HEK293T (cell line): ENCODE results near the gene TCEAL8.

Source experiments
- CTCF ChIA-PET: fragments of 350-600 bp; formaldehyde crosslinking; extraction: SDS; loops from one replicate; lab custom pipeline; 2021; ENCODE audit warnings: antibody characterized with exemption, inconsistent platforms; lab: Yijun Ruan, JAX
- POLR2A ChIA-PET: fragments of 350-600 bp; formaldehyde crosslinking; extraction: SDS; loops from one replicate; lab custom pipeline; 2020; ENCODE audit warnings: antibody characterized with exemption, inconsistent platforms; lab: Yijun Ruan, JAX
- DNase-seq: peaks from one replicate; pipeline ENCODE4 v3.0.0; 2012; ENCODE audit warnings: mixed read lengths; ENCODE audit errors: extremely low spot score
- ARNT ChIP-seq: fragments of 450-650 bp; IDR thresholded peaks from 2 replicates; pipeline ENCODE4 v1.6.1; 2017; ENCODE audit warnings: mild to moderate bottlenecking
- BHLHE40 ChIP-seq: fragments of 450-650 bp; IDR thresholded peaks from 2 replicates; pipeline ENCODE4 v1.6.1; 2016; ENCODE audit warnings: mild to moderate bottlenecking, moderate library complexity, borderline replicate concordance
- CTBP1 ChIP-seq: fragments of 450-650 bp; IDR thresholded peaks from 2 replicates; pipeline ENCODE4 v1.6.1; 2016; ENCODE audit warnings: borderline replicate concordance
- ELF4 ChIP-seq: fragments of 450-650 bp; IDR thresholded peaks from 2 replicates; pipeline ENCODE4 v1.6.1; 2017; ENCODE audit warnings: antibody characterized with exemption
- FOXA1 ChIP-seq: fragments of 450-650 bp; IDR thresholded peaks from 2 replicates; pipeline ENCODE4 v1.6.1; 2016; ENCODE audit warnings: mild to moderate bottlenecking
- FOXK2 ChIP-seq: fragments of 450-650 bp; IDR thresholded peaks from 2 replicates; pipeline ENCODE4 v1.6.1; 2016; ENCODE audit warnings: mild to moderate bottlenecking
- FOXM1 ChIP-seq: fragments of 450-650 bp; IDR thresholded peaks from 2 replicates; pipeline ENCODE4 v1.6.1; 2017; ENCODE audit warnings: mild to moderate bottlenecking, borderline replicate concordance
- HDGF ChIP-seq: fragments of 450-650 bp; IDR thresholded peaks from 2 replicates; pipeline ENCODE4 v1.6.1; 2017; ENCODE audit warnings: antibody characterized with exemption, borderline replicate concordance
- L3MBTL2 ChIP-seq: fragments of 450-650 bp; conservative IDR thresholded peaks from 2 replicates; pipeline ENCODE4 v1.6.1; 2016; ENCODE audit warnings: mild to moderate bottlenecking
- LEF1 ChIP-seq: fragments of 450-650 bp; IDR thresholded peaks from 2 replicates; pipeline ENCODE4 v1.6.1; 2017; ENCODE audit warnings: mild to moderate bottlenecking, borderline replicate concordance
- NFRKB ChIP-seq: fragments of 450-650 bp; IDR thresholded peaks from 2 replicates; pipeline ENCODE4 v1.6.1; 2016; ENCODE audit warnings: mild to moderate bottlenecking, moderate library complexity
- SP1 ChIP-seq: fragments of 450-650 bp; IDR thresholded peaks from 2 replicates; pipeline ENCODE4 v1.6.1; 2017
- SUZ12 ChIP-seq: fragments of 450-650 bp; IDR thresholded peaks from 2 replicates; pipeline ENCODE4 v1.6.1; 2016; ENCODE audit warnings: mild to moderate bottlenecking
- TARDBP ChIP-seq: fragments of 450-650 bp; IDR thresholded peaks from 2 replicates; pipeline ENCODE4 v1.6.1; 2016
- ZNF384 ChIP-seq: fragments of 450-650 bp; IDR thresholded peaks from 2 replicates; pipeline ENCODE4 v1.6.1; 2016
- TF ChIP-seq, protein P1 (sequence below): fragments of 450-650 bp; IDR thresholded peaks from 2 replicates; pipeline ENCODE4 v1.6.1; 2016

Gene TCEAL8

DNA sequence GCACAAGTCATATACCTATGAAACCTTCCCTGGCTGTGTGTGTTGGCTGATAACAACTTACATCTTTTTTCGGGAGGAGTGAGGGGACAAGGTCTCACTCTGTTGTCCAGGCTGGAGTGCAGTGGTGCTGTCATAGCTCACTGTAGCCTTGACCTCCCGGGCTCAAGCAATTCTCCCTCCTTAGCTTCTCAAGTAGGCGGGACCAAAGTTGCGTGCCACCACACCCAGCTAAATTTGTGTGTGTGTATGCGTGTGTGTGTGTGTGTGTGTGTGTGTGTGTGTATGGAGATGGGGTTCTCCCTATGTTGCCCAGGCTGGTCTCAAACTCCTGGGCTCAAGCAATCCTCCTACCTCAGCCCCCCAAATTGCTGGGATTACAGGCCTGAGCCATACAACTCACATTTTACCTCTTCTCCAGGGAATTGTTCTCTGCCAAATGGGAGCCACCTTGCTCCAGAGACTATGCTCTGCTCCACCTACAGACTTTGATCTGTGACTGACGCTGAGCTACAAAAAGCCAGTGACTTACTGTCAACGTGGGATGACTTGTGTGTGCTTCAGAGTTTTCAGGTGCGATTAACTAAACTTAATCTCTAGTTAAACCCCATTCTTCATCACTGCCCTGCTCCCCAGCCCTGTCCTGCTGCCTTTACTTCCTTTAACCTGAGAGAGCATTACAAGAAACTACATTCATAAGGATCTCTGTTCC, 42.1 kb downstream of the TCEAL8 start:
- DNase-seq = no peak
- TF ChIP-seq ZNF384 (no peak), BHLHE40 (no peak), L3MBTL2 (no peak), FOXM1 (no peak), CTBP1 (no peak), NFRKB (no peak), SUZ12 (no peak), HDGF (no peak), SP1 (no peak), ARNT (no peak), FOXK2 (no peak), TARDBP (no peak), FOXA1 (no peak), ELF4 (no peak), LEF1 (no peak)
- TF ChIP-seq, protein P1, sequence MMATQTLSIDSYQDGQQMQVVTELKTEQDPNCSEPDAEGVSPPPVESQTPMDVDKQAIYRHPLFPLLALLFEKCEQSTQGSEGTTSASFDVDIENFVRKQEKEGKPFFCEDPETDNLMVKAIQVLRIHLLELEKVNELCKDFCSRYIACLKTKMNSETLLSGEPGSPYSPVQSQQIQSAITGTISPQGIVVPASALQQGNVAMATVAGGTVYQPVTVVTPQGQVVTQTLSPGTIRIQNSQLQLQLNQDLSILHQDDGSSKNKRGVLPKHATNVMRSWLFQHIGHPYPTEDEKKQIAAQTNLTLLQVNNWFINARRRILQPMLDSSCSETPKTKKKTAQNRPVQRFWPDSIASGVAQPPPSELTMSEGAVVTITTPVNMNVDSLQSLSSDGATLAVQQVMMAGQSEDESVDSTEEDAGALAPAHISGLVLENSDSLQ = no peak
- ChIA-PET CTCF (interaction anchor here (0.6 kb wide), 1 partner anchor 9 kb away, joined by 3 read pairs; no protein-coding TSS in a partner anchor), POLR2A (interaction anchor here (1.3 kb wide), 1 partner anchor 42 kb away, joined by 3 read pairs; the partner anchor contains the start of gene TCEAL8)

DNA sequence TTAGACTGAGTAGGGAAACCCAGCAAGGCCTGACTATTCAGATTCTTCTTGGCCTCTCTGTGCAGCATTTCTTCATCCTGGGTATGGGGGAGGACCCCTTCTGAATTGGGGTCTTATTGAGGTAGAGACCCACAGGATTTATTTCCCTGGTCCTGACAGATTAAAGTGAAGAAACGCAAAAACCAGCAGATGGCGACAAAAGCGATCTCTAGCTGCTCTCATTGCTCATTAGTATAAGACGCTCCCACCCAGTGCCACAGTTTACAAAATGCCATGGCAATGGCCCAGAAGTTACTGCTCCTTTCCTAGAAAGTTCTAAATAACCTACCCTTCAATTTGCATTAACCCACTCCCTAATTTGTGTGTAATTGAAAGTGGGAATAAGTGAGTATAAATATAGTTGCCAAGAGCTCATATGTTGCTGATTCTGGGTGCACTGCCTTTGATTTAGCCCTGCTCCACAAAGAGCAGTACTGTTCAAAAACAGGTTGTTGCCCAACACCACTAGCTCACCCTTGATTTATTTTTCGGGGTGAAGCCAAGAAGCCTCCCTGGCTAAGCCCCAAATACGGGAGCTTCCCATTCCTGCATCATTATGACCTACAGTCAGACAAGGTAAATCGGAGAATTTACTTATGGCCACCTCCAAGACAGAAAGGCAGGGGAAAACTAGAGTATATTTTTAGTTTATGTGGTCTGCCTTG, 43.8 kb downstream of the TCEAL8 start:
- POLR2A ChIA-PET = interaction anchor here (0.9 to 1.1 kb wide), 4 partner anchors 10 to 253 kb away, joined by 3 to 4 read pairs (median 3); partner anchors contain the start of gene TCEAL8

DNA sequence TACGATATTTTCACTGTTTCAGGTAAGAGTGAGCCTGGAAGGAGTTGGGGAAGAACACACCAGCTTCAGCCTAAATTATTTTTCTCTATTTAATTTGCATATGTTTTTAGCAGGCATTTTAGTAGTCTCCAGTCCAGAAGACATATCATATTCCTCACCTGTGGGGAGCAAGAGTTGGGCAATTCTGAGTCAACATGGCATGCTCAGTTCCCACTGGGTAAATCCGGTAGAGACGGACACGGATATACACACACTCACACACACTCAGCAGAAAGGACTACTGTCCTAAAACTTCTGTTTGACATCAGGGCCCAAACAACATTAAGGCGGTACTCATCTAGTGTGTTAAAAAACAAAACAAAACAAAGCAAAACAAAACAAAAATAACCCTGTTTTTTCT, 44.9 kb downstream of the TCEAL8 start:
- CTCF ChIA-PET = interaction anchor here (0.6 to 2.3 kb wide), 5 partner anchors 39 to 264 kb away, joined by 3 to 13 read pairs (median 3); no protein-coding TSS in a partner anchor
- POLR2A ChIA-PET = interaction anchor here (1.1 kb wide), 1 partner anchor 255 kb away, joined by 3 read pairs; no protein-coding TSS in a partner anchor
- no peak for TF ChIP-seq ARNT
- TF ChIP-seq BHLHE40 = no peak
- no peak for TF ChIP-seq SP1
- no peak for TF ChIP-seq ELF4
- no peak for TF ChIP-seq TARDBP
- TF ChIP-seq, protein P1 = no peak
- TF ChIP-seq NFRKB = no peak
- TF ChIP-seq FOXK2 = no peak
- no peak for TF ChIP-seq LEF1
- no peak for DNase-seq

More for the DNA sequence above, 43.8 kb downstream of the TCEAL8 start:
- CTCF ChIA-PET = interaction anchor here (0.7 to 2.3 kb wide), 13 partner anchors 9 to 279 kb away, joined by 3 to 13 read pairs (median 4); no protein-coding TSS in a partner anchor
- TF ChIP-seq SP1 (no peak), NFRKB (no peak), ZNF384 (no peak)
- TF ChIP-seq, protein P1 = peak; percentile 42
- peak; percentile 63 for DNase-seq
